Activated T-cell treated with anti-CD3 and anti-CD28 coated beads for 48 hours (primary cell): Measurements from ENCODE around the gene RGS19.

Experiments
- DNase-seq: peaks from one replicate; pipeline ENCODE4 v3.0.0-alpha.2; 2020; ENCODE audit warnings: low read depth

The RGS19 gene

DNA sequence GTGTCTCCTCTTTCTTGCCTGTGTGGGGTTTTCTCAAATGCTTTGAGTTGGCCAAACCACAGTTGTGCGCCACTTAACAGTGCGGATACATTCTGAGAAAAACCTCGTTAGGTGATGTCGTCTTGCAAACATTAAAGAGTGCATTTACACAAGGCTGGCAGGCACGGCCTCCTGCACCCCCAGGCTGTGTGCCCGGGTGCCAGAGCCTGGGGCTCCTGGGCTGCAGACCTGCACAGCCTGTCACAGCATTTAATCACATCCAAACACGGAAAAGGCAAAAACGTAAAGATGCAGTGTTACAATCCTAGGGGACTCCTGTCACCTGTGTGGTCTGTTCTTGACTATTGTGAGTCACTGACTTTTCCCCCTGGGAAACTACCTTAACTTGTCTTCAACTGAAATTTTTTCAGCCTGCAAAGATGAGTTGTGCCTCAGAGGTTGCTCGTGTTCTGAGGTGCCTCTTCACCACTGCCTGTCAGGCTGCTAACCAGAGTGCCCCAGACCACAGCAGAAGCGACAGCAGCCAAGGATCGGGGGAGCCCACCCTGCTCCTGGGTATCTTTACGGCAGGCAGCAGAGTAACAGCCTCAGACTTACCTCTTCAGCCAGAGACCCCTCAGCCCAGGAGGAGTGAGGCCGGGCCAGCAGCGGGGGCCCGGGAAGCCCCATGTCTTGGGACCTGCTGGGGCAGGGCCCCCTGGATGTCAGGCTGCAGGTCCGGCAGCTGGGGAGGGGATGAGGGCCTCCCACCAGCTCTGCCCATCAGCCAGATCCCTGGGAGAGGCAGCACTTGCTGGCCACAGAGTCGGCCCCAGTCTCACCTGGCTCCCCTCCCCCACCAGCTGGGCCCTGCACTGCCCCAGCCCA is 44.0 kb downstream of the RGS19 start:
- no peak for DNase-seq

DNA sequence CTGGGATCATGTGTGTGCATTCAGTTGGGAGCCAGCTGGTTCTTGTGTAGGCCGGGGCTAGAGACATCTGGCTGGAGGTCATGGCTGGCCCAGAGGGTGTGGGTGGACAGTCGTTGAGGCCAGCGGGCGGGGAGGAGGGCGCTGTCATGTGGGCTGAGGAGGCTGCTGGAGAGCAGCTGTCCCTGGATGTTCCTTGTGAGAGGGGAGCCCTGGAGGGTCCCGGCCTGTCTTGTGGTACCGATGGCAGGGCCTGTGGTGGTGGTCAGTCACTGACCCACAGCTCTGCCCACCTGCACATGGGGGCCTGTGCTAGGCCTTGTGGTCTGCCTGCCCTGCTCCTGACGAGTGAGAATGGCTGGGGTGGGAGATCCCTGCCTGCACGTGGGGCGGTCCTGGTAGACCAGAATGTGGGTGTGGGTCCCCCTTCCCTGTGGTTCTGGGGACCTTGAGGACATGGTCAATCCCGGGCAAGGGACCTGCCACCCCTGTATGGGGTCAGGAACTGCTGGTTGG is 45.3 kb downstream of the RGS19 start:
- DNase-seq = no peak

DNA sequence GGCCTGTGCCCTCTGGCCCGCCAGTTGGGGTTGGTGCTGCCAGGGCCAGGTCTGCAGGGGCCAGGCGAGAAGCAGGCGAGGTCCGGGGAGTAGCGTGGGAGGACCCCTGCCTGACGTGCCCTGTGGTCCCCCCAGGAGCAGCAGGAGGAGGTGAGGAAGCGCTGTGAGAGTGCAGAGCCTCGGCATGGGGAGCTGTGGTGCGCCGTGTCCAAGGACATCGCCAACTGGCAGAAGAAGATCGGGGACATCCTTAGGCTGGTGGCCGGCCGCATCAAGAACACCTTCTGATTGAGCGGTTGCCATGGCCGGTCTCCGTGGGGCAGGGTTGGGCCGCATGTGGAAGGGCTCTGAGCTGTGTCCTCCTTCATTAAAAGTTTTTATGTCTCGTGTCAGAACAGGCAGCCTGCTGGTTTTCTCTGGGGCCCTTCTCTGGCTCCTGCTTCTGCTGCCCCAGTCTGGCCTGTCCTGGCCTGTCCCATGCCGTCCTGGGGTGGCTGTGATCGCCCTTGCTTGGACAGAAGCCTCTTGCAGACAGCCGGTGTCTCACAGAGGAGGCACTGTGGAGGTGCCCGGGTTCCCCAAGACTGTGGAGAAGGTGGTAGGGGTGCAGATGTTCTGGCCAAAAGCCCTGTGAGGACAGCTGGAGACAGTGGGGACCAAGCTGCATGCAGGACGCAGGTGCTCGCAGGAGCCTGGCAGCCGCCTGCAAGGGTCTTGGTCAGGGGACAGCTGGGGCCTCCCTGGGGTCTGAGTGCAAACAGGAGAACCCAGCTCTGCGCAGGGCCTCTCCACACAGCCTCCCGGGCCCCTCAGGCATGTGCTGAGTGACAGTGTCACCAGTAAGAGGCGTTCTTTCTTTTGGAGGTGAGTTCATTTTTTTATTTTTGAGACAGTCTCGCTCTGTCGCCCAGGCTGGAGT is 46.4 kb downstream of the RGS19 start:
- no peak for DNase-seq

DNA sequence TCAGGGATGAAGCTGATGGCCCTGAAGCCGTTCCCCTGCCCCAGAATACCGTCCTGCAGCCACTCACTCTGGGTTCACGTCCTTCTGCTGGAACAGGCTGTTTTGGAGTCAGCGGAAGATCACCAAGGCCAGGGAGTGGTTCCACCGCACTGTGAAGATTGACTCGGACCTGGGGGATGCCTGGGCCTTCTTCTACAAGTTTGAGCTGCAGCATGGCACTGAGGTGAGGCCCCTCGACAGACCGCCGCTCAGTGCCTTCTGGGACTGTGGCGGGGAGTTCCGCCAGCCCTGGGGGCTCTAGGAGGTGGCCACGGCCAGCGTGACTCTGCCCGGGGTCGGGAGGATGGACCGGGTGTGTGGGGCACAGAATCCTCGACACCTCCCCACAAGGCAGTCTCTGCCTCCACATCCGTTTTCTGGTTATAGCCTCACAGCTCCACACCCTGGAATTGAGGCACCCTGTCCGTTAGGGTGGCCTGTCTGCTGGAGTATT is 47.5 kb downstream of the RGS19 start:
- no peak for DNase-seq

DNA sequence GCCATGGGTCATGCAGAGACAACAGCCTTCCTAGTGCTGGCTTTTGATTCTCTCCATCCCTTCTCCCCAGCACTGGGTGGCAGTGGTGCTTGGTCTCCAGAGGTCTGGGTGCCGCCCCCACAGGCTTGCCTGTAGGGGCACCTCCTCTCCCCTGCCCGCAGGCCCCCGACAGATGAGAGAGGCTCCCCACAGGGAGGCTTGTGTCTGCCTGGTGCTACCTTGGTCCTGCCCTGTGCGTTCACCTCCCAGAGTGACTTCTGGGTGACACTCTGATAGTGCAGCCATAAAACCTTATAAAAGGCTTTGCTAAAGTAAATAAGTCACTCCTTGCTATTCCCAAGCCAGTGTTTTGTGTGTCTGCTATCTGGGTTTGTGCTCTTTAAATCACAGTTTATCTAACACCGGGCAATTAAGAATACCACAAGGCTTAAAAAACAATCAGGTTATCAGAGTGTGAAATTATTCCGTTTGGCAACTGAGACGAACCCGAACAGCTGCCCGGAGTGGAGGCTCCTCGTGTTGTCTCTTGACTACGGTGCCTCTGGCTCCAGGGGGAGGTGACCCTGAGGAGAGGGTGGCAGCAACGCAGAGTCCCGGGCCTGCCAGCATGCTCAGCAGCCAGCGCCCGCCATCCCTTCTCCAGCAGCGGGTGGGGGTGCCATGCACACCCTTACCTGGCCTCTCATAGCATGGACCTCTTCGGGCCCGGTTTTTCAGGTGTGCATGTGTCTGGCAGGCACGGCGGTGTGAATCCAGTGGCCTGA is 48.8 kb downstream of the RGS19 start:
- DNase-seq = no peak

DNA sequence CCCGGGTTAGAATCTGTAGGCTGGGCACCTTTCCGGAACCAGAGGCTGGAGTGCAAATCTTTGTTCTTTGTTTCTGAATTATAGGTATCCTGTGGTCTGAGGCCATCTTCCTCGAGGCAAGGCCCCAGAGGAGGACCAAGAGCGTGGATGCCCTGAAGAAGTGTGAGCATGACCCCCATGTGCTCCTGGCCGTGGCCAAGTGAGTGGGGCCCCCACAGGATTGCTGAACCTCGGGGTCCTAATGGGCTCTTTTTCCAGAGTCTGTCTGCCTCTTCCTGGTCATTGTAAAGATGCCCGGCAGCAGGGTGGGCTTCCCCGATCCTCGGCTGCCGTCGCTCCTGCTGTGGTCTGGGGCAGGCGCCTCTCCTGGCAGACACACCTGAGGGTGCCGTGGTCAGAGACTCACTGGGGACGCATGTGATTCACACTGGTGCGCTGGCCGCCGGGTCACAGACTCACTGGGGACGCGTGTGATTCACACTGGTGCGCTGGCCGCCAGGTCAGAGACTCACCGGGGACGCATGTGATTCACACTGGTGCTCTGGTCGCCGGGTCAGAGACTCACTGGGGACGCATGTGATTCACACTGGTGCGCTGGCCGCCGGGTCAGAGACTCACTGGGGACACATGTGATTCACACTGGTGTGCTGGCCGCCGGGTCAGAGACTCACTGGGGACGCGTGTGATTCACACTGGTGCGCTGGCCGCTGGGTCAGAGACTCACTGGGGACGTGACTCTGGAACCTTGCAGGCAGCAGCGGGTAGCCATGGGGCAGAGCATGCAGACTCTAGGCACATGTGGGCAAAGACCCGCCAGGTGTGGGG is 49.8 kb downstream of the RGS19 start:
- no peak for DNase-seq

DNA sequence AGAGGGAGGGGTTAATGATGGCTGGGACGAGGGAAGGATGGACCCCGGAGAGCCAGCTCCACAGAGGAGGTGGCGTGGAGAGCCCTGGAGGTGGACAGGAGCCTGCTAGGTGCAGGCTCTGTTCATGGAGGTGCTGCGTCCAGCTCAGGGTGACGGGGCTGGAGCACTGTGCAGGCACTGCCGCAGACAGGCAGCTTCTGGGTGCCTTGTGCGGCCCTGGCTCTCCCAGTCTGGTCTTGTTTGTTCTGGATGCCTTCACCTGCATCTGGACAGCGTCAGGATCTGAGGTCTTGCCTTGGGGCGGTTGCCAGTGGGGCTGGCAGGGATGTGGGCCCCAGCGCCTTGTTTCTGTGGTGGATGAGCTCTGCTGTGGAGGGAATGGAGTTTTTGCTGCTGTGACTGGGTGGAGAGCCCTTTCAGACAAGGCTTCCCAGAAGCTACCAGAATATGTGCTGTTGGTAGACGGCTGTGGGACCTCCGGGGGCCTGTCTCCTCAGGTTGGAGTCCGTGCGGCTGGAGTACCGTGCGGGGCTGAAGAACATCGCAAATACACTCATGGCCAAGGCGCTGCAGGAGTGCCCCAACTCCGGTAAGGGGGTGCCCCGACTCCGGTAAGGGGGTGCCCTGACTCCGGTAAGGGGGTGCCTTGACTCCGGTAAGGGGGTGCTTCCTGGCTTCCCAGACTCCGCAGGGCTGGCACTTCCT is 51.2 kb downstream of the RGS19 start:
- no peak for DNase-seq

DNA sequence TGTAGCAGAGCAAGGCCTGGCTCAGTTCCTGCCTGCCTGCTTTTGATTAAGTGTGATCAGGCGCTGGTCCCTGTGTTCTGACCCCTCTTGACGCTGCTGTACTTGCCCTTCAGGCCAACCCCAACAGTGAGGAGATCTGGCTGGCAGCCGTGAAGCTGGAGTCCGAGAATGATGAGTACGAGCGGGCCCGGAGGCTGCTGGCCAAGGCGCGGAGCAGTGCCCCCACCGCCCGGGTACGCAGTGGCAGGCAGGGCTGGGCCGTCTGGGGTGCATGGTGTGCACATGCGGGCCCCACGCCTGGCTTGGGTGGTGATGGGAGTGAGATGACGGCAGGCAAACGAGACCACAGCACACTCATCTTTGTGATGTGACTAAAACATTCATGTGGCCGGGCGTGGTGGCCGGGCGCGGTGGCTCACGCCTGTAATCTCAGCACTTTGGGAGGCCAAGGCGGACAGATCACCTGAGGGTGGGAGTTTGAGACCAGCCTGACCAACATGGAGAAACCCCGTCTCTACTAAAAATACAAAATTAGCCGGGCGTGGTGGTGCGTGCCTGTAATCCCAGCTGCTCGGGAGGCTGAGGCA is 53.4 kb downstream of the RGS19 start:
- no peak for DNase-seq

DNA sequence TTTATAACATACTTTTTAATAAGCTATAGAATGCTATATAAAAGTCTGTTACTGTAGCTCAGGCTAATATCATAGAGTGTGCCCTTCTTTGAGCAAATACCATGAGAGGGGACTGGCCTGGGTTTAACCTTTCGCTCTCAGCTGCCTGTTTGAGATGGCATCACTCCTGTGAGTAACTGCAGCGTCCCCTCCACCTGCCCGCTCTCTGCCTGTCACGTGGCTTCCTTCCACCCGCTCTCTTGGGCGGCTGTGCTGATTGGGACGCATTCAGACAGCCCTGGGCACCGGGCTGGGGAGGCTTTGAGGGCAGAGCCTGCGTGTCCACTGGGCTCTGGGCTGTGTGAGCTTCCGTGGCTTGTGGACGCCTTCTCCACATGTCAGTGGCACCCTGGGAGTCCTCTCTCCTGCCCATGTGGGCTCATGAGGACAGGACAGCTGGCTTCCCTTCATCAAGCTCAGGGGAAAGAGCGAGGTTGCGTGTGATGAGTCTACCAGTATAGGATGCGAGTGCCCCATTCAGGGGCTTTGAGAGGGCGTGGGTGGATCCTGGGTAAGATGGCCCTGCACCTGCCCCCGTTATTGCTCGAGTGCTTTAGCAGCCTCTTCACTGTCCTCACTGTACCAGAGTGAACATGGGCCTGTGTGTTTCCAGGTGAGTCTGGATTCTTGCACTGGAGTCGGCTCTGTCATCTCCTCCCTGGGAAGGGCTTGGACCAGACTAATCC is 54.1 kb downstream of the RGS19 start:
- DNase-seq = no peak

DNA sequence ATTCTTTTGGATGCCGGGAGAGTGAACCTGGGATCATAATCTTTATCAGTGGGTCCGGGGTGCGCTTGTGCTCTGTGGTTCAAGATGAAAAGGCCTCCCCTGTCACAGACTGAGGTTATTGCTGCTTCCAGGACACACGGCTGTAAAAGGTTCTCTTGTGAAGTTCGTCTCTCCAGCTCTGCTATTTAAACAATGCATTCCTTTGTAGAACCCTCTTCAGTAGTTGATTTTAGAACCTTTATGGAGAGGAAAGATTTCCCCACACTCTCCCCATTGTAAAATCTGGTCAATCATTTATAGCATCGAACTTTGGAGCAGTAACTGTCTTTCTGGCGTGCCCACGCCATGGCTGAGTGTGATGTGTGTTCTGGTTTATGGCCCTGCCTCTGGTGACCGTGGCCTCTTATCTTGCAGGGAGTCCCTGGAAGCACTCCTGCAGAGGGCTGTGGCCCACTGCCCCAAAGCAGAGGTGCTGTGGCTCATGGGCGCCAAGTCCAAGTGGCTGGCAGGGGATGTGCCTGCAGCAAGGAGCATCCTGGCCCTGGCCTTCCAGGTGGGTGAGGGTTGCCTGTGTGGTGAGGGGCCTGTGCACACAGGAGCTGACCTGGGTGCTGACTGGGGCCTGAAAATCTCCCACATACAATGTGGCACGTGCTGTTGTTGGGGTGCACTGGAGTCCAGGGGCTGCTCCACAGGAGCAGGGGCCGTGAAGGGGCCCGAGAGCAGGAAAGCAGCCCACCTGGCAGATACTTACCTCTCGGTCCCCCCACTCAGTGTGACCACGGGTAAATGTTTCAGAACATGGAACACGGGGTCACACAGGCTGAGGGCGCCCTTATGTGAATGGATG is 55.0 kb downstream of the RGS19 start:
- no peak for DNase-seq

DNA sequence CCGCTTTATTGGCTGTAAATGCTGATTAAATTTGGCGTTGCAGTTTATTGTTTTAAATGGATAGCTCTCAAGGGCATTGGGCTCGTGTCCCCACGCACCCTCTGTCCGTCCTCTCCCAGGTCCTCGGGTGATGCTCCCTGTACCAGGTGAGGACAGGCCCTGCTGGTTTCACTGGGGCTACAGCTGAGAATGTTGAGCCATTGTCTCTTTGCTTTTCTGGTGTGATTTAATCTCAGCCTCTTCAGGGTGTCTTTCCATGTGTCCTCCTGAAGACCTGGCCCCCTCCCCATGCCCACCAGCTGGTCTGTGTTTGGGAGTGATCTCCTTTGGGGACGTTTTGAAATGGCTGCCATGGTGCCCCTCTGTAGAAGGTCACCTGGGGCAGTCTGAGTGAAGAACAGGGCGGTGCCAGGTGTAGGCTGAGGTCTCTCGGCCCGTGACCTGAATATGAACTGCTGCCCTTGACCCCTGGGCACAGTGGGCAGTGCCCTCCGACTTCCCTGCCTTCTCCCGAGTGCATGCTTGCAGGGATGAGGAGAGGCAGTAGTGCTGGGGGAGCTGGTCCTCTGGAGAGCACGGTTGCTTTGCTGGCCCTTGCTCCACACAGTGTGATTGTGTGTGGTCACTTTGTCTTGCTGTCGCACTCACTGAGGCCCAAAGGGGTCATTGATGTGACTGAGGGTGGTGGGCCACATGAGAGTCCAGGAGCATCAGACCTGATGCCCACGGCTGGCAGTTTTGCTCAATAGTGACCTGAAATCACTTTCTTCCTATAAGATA is 55.8 kb downstream of the RGS19 start:
- DNase-seq = no peak
